ENCODE measurements around the gene WDR1.

DNA sequence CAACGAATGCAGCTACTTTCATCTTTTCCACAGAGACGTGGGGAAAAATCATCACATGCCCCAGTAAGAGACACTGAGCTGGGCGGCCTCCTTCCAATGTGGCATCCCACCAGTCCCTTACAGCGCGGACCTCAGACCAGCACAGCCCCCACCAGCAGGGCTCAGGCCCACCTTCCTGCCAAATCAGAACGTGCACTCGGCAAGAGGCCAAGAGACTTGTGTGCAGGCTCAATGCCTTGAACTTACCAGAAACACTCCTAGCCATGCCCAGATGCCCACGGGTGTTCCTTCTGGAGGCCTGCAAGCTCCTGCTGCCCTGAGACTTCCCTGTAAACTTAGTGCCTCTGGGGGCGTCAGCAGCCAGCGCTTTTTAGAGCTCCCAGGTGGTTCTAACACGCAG, 31.2 kb downstream of the WDR1 start:
- TF ChIP-seq POLR2AphosphoS5 (IDR thresholded peaks at IDR 0.05; ENCODE audit: borderline replicate concordance, low read depth, low read length): no peak
- TF ChIP-seq EZH2 (IDR thresholded peaks at IDR 0.05): no peak
- no peak for TF ChIP-seq FOXP2 (optimal IDR thresholded peaks at IDR 0.05; ENCODE audit: control extremely low read depth, extremely low read length, insufficient read depth)
